ENCODE measurements around the gene TRAPPC2B. TPM values are rescaled to one million over a fixed set of nuclear protein-coding genes. Genes with fewer than 3 reads are reported as not detected.

Gene TRAPPC2B
- total RNA-seq, 2 donors from 2014 or later, result 2.6 to 8.6 TPM

GRCh38 chr19:57350877-57351805 lies 12.2 kb upstream of the TRAPPC2B start, which contains the start of gene ZNF304:
ZNF304 (plus strand) TSS chr19:57351271; CDS start chr19:57351665, 394 bp downstream.
- DNase-seq (peak; percentile 87 to 96 (median 92)), ATAC-seq (peak; percentile 99)
- Histone ChIP-seq H3K27me3 (no peaks in the 10 kb centered on the region), H3K36me3 (replicated peaks in 1 of 2; ENCODE audit: insufficient read depth in 1 of 2, low read depth in 2 of 2) (peaks cover 0 to 11% of the 10 kb centered on the region in 2 donors), H3K9me3 (peaks cover 0 to 6% (median 0%) of the 10 kb centered on the region in 3 donors), H3K4me1 (peaks cover 15% of the 10 kb centered on the region), H3K4me3 (peak within 1 kb of the TSS; percentile 44 to 50), H3K27ac (peak within 1 kb of the TSS in 3 of 4 donors; percentile 46 to 57 (median 56))
- 2 to 6% methylated on average over 12 to 57 of the region's 57 CpGs for WGBS, 2 donors
- TF ChIP-seq CTCF (IDR thresholded peaks at IDR 0.05), result no peak
- TF ChIP-seq POLR2A (IDR thresholded peaks at IDR 0.05), result peak in 2 of 3 donors; percentile 41
- intact Hi-C loops (cut with DNase I), result no loop called here

DNA sequence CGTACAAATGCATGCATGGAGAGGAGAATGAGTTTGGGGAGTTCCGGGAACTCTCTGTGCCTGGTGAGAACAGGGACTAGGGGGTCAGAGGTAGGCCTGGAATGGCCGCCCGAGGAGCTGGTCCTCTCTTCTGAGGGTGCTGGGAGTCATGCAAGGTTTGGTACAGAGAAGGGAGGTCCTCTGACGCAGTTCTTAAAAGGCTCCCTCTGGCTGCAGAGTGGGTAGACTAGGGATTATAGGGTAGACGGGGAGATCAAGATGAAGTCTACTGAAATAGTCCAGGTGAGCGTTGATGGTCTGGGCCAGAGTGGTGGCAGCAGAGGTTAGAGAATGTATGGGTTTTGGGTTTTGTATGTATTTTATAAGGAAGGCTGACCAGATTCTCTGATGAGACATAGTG lies 11.5 kb upstream of the TRAPPC2B start:
- no peak for TF ChIP-seq POLR2A (IDR thresholded peaks at IDR 0.05)
- TF ChIP-seq CTCF (IDR thresholded peaks at IDR 0.05), result no peak
- ATAC-seq (no peak), DNase-seq (no peak)
- H3K9me3 ChIP-seq, result peaks cover 0 to 10% (median 0%) of the 10 kb centered on the region in 3 donors
- peaks cover 15% of the 10 kb centered on the region for H3K4me1 ChIP-seq
- intact Hi-C loops (cut with DNase I), result no loop called here
- peak overlapping the region in 1 of 4 donors; percentile 46 for H3K27ac ChIP-seq
- peak overlapping the region; percentile 44 to 50 for H3K4me3 ChIP-seq
- 18 to 19% methylated on average over 4 to 7 of the region's 7 CpGs for WGBS, 2 donors
- H3K27me3 ChIP-seq, result no peaks in the 10 kb centered on the region
- H3K36me3 ChIP-seq (replicated peaks in 1 of 2; ENCODE audit: insufficient read depth in 1 of 2, low read depth in 2 of 2), result peaks cover 0 to 18% of the 10 kb centered on the region in 2 donors

DNA sequence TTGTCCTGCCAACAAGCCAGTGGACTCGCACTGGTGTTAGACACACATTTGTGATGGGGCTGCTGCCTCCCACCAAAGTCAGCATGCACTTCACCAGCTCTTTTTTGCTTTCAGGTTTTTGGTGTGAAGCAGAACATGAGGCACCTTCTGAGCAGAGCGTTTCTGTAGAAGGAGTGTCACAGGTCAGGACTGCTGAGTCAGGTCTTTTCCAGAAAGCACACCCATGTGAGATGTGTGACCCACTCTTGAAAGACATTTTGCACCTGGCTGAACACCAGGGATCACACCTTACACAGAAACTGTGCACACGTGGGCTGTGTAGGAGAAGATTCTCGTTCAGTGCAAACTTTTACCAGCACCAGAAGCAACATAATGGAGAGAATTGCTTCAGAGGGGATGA lies 7.4 kb upstream of the TRAPPC2B start:
- 94 to 100% methylated on average over 4 of the region's 4 CpGs for WGBS, 2 donors
- Histone ChIP-seq H3K4me1 (peaks cover 12% of the 10 kb centered on the region), H3K9me3 (peaks cover 0 to 34% (median 0%) of the 10 kb centered on the region in 3 donors), H3K27ac (no peak overlapping the region), H3K4me3 (no peak overlapping the region), H3K36me3 (replicated peaks in 1 of 2; ENCODE audit: insufficient read depth in 1 of 2, low read depth in 2 of 2) (peaks cover 0 to 22% of the 10 kb centered on the region in 2 donors), H3K27me3 (no peaks in the 10 kb centered on the region)
- ATAC-seq (no peak), DNase-seq (no peak)
- intact Hi-C loops (cut with DNase I), result no loop called here
- TF ChIP-seq POLR2A (IDR thresholded peaks at IDR 0.05) (no peak), CTCF (IDR thresholded peaks at IDR 0.05) (no peak)

DNA sequence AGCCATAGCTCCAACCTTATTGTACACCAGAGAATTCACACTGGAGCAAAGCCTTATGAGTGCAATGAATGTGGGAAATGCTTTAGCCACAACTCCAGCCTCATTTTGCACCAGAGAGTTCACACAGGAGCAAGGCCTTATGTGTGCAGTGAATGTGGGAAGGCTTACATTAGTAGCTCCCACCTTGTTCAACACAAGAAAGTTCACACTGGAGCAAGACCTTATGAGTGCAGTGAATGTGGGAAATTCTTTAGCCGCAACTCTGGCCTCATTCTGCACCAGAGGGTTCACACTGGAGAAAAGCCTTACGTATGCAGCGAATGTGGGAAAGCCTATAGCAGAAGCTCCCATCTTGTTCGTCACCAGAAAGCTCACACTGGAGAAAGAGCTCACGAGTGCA lies 5.9 kb upstream of the TRAPPC2B start:
- H3K27ac ChIP-seq, result no peak overlapping the region
- H3K4me1 ChIP-seq, result peaks cover under 1% of the 10 kb centered on the region
- ATAC-seq (no peak), DNase-seq (no peak)
- H3K4me3 ChIP-seq, result no peak overlapping the region
- peaks cover 0 to 34% (median 0%) of the 10 kb centered on the region in 3 donors for H3K9me3 ChIP-seq
- WGBS, 2 donors, result 89 to 100% methylated on average over 4 to 5 of the region's 5 CpGs
- H3K27me3 ChIP-seq, result no peaks in the 10 kb centered on the region
- intact Hi-C loops (cut with DNase I), result no loop called here
- peaks cover 0 to 22% of the 10 kb centered on the region in 2 donors for H3K36me3 ChIP-seq (replicated peaks in 1 of 2; ENCODE audit: insufficient read depth in 1 of 2, low read depth in 2 of 2)
- TF ChIP-seq POLR2A (IDR thresholded peaks at IDR 0.05), result no peak
- TF ChIP-seq CTCF (IDR thresholded peaks at IDR 0.05), result no peak
